Stimulated activated CD4-positive, alpha-beta T cell treated with anti-CD3 and anti-CD28 coated beads, Interleukin-15, amount 100 ng/mL, for 1 hour (primary cell): Measurements from ENCODE around the gene EDIL3.
"Not testable (repeated sequence)": the region's sequence is repeated elsewhere in the genome, so short reads cannot be mapped to it uniquely, and the experiment has no call there.

Experiments
- DNase-seq, 2 donors: peaks; one replicate each; pipeline ENCODE4 v3.0.0-alpha.2; 2020; ENCODE audit warnings: low read depth in 1 of 2, low spot score in 1 of 2

The EDIL3 gene

DNA sequence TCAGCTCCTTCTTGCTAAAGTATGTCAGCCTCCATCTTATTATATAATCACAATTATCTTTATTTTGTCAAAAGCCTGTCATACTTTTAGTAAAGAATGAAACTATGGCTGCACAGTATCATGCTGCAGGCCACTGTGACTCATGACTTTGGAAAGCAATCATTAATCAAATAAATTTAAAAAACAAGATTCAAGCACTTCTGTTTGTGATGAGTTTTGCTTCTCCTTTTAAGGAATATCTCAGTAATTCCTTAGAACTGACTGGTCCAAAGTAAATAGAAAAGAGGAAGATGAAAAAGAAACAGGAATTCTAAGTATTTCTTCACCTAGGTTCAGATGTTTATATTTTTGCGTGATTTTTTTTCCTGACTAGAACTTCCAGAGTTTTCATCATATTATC lies 83.1 kb downstream of the EDIL3 start:
- no peak for DNase-seq

DNA sequence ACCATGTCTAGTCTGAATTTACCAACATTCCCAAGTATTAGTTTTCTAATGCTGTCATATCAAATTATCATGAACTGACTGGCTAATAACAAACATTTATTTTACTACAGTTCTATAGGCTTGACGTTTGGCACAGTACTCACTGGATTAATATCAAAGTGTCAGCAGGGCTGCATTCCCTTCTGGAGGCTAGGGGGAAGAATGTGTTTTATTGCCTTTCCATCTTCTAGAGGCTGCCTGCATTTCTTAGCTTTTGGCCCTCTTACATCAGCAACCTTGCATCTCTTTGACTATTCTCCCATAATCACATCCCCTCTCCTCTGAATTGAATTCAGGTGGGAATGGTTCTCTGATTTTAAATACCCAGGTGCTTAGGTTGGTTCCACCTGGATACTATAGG lies 84.7 kb downstream of the EDIL3 start:
- DNase-seq, result no peak

DNA sequence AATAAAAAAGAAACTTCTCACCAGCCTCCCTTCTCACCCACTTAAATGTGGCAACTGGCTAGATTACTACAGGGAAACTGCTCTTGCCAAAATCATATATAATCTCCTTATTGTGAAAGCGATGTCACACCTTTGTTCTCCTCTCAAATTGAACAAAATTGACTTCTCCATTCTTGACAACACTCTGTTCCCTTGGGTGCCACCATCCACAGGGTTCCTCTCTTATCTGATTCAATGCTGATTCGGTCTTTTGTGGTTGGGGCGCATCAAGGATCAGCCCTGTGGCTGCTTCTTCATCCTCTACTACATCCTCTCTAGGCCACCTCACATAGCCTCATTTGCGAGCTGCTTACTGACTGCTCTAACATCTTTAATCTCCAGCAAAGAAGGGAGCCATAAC lies 86.1 kb downstream of the EDIL3 start:
- no peak for DNase-seq

DNA sequence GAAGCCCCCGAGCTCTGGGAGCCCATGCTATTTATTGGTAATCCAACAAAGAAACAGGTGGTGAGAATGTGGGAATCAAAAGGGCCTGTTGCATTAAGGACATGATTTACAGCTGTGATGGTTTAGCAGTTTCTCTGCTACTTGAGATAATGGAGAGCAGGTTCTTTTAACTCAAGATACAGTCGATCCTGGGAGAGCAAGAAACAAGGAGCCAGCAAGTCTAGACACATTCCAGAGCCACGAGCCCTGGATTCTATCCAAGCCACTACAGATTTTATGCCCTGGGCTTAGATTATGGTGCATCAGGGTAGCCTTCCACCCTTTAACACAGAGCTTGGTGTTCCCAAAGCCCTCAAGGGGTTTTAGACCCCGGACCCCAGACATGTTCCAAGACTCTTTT lies 87.0 kb downstream of the EDIL3 start:
- DNase-seq, result not testable (repeated sequence)

DNA sequence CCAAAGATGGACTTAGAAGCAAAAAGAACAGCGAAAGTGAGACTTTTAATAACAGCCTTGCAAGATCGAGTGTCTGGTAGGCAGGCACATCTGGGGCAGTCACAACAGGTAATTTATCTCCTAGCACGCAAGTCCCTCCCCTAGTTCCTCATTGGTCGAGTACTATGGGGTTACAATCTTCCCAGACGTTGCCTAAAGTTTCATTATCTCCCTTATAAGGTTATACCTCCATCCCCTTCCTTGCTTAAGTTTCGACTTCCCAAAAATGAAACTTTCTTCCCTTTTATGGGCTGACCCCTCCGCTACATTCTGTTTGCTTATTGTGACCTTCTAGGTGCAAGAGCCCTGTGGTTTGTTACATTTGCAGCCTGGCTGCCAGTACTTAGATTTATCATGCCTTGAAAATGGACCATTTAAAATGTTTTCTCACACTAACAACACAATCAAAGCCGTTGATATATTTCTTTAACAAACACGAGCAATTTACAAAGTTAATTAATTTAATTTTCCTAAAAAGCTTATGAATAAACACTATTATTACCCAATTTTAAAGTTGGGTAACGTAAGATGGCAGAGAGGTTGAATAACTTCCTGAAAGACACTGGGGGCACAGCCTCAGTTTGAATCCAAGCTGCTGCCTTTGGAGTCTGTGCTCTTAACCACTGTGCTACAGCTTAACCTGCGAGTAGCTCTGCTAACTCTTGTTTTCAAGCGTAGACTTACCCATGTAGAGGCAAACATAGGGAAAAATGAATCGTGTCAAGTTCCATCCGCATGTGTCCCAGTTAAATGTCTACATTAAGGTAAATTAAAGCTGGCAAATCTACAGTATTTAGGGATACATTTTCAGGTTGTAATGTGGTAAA lies 91.7 kb downstream of the EDIL3 start:
- no peak for DNase-seq

DNA sequence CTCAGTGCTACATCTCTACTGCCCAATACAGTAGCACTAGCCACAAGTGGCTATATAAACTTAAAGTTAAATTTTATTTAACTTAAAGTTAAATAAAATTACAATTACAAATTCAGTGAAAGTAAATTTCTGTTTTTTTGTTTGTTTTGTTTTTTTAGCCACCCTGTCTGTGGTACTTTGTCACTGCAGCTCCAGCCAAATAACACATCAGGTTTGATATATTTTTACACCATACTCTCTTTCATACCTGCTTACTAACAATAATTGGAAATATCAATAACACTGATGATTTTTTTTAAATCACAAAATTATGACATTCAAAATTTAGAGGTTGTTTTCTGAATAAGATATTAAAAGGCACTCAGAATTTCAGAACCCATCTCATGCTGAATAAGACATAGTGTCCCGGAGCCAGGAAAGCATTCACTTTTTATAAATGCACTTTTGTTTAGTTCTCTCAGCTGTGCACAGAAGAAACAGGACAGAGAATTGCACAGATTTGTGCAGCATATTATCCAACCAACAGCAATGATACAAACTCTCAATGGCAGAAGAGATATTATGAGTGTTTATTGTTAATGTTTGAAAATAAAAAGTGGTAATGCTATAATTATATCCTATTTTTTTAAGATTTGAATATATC lies 92.6 kb downstream of the EDIL3 start:
- DNase-seq, result no peak

DNA sequence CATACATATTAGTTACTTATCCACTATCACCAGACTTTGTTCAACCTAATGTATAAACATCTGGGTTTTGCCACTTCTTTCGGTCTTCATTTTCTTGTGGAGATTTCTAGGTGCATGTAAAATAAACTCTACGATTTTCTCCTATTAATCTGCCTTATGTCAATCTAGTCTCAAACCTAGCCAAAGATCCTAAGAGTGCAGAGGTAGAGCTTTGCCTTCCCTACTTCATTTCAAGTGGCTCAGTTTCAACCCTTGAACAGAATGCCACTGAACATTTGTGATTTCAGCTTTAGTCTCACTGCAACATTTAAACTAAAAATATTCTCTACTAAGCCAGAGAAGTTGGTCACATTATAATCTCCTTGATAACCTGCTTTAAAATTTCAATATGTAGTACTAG lies 94.0 kb downstream of the EDIL3 start:
- DNase-seq, result no peak

DNA sequence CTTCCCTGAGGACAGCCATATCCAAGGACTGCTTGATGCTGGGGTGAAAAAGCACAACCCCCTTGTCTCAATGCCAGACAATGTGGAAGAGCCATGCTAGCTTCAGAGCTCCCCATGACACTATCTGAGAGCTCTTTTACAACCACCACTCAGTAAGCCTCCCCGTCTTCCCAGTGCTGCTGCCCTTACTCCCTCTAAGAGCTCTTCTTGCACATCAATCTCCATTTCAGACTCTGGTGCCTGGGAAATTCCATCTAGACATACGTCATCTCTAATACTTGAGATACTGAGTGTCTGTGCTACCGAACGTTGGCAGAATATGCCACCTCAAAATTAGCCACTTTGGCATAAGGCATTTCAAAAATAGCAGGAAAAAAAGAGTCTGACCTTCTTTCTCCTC lies 94.5 kb downstream of the EDIL3 start:
- no peak for DNase-seq

DNA sequence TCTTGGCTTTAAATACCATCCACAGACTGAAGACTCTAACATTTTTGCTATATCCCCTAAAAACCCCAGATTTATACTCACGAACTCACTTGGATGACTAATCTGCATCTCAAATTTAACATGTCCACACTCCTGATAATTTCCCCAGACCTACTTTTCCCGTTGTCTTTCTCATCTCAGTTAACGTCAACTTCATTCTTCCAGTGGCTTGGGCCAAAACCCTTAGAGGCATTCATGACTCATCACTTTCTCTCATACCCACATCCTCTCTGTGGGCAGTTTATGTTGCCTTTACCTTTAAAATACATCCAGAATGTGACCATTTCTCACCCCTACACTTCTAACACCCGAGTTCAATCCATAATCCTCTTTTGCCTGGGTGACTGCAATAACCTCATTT lies 96.7 kb downstream of the EDIL3 start:
- DNase-seq, result no peak

DNA sequence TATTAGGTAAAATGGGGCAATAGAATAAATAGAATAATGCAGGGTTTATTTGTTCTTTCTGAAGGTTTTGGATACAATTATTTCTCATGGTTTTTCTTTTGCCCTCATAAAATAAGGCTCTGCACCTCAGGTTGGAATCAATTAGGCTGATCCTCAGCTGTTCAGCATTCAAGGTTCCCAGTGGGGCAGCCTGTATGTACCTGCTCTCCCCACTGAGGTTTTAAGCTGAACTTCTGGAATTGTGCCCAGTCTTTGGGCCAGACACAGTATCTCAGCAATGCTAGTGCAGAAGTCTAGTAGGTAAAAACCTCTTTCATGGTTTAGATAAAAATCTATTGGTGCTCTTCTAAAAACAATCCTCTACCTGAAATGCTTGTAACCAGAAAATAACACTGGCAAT lies 98.0 kb downstream of the EDIL3 start:
- no peak for DNase-seq

DNA sequence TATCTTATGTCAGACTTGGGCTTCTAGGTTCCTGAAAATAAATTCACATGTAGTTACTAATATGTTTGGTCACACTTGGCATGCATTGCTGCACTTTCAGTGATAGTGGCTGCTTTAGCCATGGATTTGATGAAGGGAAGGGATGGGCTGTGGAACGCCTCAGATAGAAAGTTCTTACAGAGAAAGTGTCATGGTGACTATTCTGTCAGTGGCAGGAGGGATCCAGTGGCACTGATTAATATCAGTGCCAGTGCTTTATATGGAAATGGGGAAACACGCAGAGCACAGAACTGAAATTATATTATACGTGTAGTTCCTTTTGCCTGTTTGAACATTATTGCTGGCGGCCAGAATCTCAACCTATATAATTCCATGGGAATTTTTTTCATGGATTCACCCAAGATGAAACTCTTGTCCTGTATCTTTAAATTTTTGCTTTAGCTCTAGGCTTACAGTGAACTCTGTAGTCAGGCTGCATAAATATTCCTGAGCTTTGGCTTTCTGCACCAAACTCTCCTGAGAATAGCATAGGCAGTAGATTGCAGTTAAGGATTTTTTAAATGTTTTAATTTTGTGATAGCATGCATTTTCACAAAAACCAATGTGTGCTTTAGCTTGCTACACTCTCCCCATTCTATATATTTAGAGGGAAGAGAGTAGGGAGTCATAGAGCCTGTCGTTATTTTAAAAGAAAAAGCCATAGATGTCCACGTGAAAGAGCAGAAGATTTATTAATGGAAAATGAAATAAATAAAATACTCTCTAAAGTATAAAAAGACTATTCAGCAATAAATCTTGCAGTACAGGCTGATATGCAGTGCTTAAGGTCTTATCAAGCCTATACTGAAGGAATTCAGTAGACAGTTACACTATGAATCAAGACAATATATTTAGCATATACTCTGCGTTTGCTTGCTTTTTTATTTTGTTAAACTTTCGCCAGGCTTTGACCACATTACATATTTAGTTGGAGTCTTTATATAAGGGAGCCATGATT lies 98.7 kb downstream of the EDIL3 start:
- DNase-seq, result no peak

DNA sequence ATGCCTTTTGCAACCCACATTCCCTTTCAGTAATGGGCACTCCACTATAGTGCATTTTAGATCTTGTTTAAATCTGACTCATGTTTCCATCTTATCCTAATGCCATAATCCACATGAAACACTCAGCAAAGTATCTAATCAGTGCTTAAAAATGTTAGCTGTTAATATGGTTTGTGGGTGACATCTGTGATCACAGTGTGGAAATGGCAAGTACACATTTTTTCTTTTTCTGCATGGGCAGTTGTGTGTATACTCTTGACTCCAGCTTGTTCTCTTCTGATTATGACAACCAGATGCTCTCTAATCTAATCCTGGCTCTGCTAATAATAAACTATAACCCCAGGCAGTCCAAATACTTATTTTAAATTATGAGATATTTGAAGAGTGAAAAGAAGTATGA lies 103.3 kb downstream of the EDIL3 start:
- no peak for DNase-seq

DNA sequence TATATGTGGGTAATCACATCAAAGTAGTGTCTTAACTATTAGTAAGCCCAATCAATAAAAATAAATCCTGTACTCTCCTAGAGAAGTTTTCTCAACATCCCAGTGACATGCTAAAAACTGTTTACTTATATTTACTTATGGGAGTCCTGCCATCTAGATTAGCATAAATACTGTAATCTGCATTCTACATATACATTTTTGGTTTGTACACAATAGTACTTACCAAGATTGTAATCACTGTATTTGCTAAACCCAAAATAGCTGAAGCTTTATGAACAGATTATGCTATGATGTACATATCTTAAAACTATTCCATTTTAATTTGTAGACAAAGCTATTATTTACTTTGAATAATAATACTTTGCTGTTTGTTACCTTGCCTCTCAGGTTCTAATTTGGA lies 105.4 kb downstream of the EDIL3 start:
- no peak for DNase-seq

DNA sequence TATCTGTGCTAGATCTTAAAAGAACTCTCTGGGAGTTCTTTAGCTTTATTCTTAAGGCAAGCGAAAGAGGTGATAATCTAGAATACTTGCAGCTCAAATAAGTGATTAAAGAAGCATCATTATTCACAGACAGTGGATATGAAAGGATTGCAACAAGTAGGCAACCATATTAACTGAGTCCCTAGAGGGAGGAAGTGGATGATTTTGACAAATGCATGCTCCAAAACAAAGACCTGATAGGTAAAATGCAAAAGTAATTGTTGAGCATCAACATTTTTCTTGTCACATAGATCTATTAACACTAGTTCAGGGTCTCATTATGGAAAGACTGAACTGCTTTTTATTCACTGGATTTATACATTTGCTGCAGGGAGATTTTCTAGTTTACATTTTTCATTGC lies 109.1 kb downstream of the EDIL3 start:
- DNase-seq, result no peak

DNA sequence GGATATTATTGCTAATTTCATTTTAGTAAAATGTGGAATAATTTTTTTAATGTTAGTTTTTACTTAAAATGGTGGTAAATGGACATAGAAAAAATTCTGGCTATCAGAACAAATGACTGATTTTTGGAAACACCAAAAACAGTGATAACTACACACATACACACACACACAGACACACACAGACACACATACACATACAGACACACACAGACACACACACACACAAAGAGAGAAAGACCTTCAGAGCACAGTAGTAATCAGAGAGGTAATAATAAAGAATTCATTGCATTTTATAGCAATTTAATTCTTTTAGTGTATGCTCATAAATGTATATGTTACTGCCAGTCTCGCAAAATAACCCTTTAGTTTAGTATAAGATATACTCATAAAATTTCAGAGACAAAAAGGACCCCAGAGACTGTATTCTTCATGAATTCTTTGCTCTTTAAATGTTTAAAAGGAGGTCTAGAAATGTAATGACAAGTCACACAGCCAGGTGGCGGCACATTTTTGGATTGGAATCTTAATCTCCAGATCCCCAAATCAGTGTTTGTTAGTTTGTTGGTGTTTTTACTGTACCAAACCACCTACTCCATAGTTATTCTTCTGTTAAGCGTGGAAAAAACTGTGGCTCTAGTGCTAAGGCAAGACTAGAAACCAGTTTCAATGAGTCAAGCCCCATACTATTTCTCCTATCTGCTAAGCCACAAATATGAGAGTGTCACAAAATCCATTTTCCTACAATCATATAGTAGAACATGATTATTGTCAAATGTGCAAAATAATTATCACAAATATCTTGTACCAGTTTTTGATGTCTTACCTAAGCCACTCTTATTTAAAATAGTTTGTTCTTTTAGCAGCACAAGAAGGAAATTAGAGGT lies 109.9 kb downstream of the EDIL3 start:
- no peak for DNase-seq

DNA sequence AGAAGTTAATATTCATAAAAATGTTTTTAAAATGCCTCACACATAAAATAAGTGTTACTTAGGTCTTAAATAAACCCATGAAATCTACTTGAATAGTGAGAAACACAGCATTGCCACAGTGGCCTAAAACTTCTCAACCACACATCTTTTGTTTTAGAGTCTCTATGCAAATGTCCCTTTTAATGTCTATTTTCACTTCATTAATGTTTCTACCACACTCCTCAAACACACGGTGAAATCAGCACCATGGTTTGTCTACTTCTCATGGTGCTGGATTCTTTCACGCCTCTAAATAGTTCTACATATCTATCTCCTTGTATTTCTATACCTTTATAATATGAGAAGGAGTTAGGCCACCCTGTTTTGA lies 111.2 kb downstream of the EDIL3 start:
- DNase-seq, result no peak

DNA sequence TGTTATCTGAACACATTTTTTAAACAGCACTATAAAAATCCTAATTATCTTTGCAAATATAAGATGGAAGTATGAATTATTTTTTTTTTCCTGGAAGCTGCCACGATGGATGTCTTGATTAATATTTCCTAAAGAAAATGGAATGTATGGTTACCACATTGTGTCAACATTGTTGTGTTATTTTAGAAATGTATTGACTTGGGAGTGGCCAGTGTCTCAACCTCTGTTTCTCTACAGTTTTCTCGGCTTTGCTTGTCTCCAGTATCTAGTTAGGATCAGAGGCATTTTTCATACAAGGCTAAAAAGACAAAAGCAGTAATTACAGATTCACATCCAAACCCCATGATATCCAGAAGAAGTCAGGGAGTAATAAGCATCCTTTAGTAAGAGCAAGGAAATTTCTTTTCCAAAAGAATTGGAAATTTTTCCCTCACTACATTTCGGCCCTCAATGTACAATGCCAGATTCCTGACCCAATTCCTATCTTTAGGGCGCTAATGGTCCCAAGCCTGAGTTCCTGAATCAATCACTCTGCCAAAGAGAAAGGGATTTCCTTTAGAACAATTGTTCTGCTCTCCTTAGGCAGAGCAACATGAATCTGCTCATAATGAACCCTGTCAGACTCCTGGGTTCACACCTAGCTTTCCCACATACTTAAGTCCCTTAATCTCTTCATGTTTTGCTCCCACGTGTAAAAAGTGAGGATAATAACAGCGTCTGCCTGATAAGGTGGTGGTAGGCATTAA lies 111.7 kb downstream of the EDIL3 start:
- DNase-seq, result no peak

DNA sequence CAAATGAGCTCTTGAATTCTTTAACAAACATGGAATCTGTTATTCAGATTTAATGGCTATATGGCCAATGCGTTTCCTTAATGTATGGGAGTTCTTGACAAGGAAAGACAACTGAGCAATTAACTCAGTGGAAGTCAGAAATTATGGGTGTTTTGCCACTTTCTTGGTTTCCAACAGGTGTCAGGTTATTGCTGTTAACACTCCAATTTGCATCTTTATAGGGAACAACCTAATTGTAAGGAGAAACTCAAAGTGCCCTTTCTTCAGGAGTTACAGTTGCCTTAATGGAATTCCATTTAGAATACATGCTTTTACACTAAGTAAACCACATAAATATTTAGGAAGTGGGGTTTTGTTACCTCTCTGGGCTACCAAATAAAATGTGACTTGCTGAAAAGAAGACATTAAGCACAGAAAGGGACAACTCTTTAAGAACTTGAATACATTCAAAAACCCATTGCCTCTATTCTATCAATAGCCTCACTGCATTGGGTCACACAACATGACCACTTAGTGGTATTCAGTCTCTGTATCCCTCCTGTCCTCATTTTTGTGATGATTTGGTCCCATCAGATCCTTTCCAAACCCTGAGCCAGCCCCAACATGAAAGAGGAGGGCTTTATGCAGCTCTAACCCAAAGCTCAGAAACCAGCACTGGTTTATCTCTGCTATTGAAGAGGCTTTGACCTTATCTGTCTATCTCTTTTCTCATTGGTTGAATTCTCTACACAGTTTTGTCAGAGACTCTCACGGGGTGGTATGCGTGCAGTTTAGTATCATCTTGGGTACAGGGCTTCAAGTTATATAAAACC lies 118.7 kb downstream of the EDIL3 start:
- DNase-seq, result no peak

DNA sequence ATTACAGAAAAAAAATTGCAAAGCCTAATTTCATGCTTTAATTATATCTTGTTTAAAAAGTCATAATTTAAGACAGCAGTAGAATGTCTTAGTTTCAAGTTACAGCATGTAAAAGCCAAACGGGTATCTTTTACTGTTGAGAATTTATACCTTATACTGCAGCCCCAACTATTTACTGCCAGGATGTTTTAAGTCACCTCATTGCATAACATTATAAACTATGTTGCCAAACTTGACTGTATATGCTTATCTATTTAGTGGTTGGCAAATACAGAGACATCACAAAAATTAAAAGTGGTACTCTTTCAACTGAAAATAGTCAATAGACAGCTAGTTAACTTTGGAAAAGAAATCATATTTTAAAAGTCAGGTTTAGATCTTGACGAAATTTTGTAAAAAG lies 119.5 kb downstream of the EDIL3 start:
- DNase-seq, result no peak
